GM12878 (cell line): ENCODE results near the gene GALK2. TPM values are rescaled to one million over a fixed set of nuclear protein-coding genes. Genes with fewer than 3 reads are reported as not detected.

Experiments used
- ATAC-seq: fragments of 200-7000 bp; cut with Tn5 transposase; 3 replicates; pipeline ENCODE4 v1.9.1; 2020; ENCODE audit warnings: mild to moderate bottlenecking, moderate library complexity
- BruUV-seq: library from RNA; stranded (reverse); fragments of 400-500 nt; replicated peaks from 2 replicates; lab custom pipeline; 2021; lab: Mats Ljungman, UMichigan
- CTCF ChIA-PET: fragments of 300-600 bp; sonication (Branson Sonifier 250); formaldehyde crosslinking; extraction: SDS; loops from one replicate; lab custom pipeline; 2021; ENCODE audit warnings: inconsistent platforms; lab: Yijun Ruan, JAX
- POLR2A ChIA-PET: fragments of 350-600 bp; formaldehyde crosslinking; extraction: SDS; loops from one replicate; lab custom pipeline; 2021; ENCODE audit warnings: inconsistent platforms; lab: Charles Lee
- RAD21 ChIA-PET: fragments of 300-600 bp; sonication (Branson Sonifier 250); formaldehyde crosslinking; loops from one replicate; lab custom pipeline; 2023; ENCODE audit warnings: antibody characterized with exemption; ENCODE audit not compliant: unreplicated experiment; lab: Charles Lee
- SMC1A ChIA-PET: fragments of 300-600 bp; sonication (Branson Sonifier 250); formaldehyde crosslinking; loops from one replicate; lab custom pipeline; 2023; ENCODE audit not compliant: unreplicated experiment, uncharacterized antibody; lab: Charles Lee
- DNase-seq: peaks from one replicate; pipeline ENCODE4 v3.0.0-alpha.2; 2011; ENCODE audit warnings: low read depth, low spot score
- FAIRE-seq: peaks from 3 replicates; lab custom pipeline; 2011; peaks lifted over from hg19 to GRCh38; lab: Jason Lieb, UNC
- H2AFZ ChIP-seq: 2 replicates; pipeline ENCODE4 v1.6.0; 2011; ENCODE audit warnings: low read depth, low read length, control low read depth; ENCODE audit not compliant: control insufficient read depth
- H3K27ac ChIP-seq: 2 replicates; pipeline ENCODE4 v1.5.1; 2011; ENCODE audit warnings: control low read depth; ENCODE audit not compliant: control insufficient read depth, insufficient read depth
- H3K27me3 ChIP-seq, 2 experiments: replicated peaks in 1 of 2; 2 replicates each; pipeline versions ENCODE4 v1.6.0 to v1.6.1; 2011; ENCODE audit warnings: low read length in 1 of 2; ENCODE audit not compliant: control insufficient read depth in 2 of 2, insufficient read depth in 2 of 2
- H3K36me3 ChIP-seq, 2 experiments: 2 replicates each; pipeline ENCODE4 v1.5.1; 2011; ENCODE audit warnings: low read length in 1 of 2; ENCODE audit not compliant: control insufficient read depth in 2 of 2, insufficient read depth in 2 of 2
- H3K4me1 ChIP-seq: 2 replicates; pipeline ENCODE4 v1.6.1; 2011; ENCODE audit warnings: mild to moderate bottlenecking, low read length, moderate library complexity, mixed read lengths; ENCODE audit not compliant: control insufficient read depth, insufficient read depth
- H3K4me2 ChIP-seq: 2 replicates; pipeline ENCODE4 v1.6.0; 2011; ENCODE audit warnings: control low read depth; ENCODE audit not compliant: control insufficient read depth, insufficient read depth
- H3K4me3 ChIP-seq: fragments of 200-600 bp; sonication (generic); 2 replicates; pipeline ENCODE4 v1.5.1; 2016
- H3K79me2 ChIP-seq: 2 replicates; pipeline ENCODE4 v1.6.0; 2011; ENCODE audit warnings: low read length; ENCODE audit not compliant: control insufficient read depth, insufficient read depth
- H3K9ac ChIP-seq: 2 replicates; pipeline ENCODE4 v1.8.0; 2011; ENCODE audit warnings: low read length, control low read depth, mixed read lengths; ENCODE audit not compliant: control insufficient read depth, insufficient read depth
- H3K9me3 ChIP-seq: replicated peaks from 3 replicates; pipeline ENCODE4 v1.5.1; 2011; ENCODE audit warnings: mild to moderate bottlenecking, low read length; ENCODE audit not compliant: control insufficient read depth, insufficient read depth
- H4K20me1 ChIP-seq: 2 replicates; pipeline ENCODE4 v1.6.0; 2011; ENCODE audit not compliant: control insufficient read depth, insufficient read depth
- CBX3 ChIP-seq: fragments of 200-600 bp; sonication (generic); IDR thresholded peaks from 2 replicates; pipeline ENCODE4 v1.6.1; 2016; ENCODE audit warnings: low read depth, borderline replicate concordance
- CREB1 ChIP-seq: IDR thresholded peaks from 2 replicates; pipeline ENCODE4 v1.6.1; 2012; ENCODE audit warnings: low read depth, mild to moderate bottlenecking, inconsistent platforms
- E4F1 ChIP-seq: fragments of 450-650 bp; IDR thresholded peaks from 2 replicates; pipeline ENCODE4 v1.6.1; 2018; ENCODE audit warnings: borderline replicate concordance, mild to moderate bottlenecking; ENCODE audit not compliant: partially characterized antibody
- FOXM1 ChIP-seq: IDR thresholded peaks from 2 replicates; pipeline ENCODE4 v1.6.1; 2012; ENCODE audit warnings: low read depth, mild to moderate bottlenecking, inconsistent platforms, low read length, moderate library complexity
- HDGF ChIP-seq: fragments of 450-650 bp; IDR thresholded peaks from 2 replicates; pipeline ENCODE4 v1.6.1; 2016; ENCODE audit warnings: antibody characterized with exemption
- JUNB ChIP-seq: IDR thresholded peaks from 2 replicates; pipeline ENCODE4 v1.6.1; 2016; ENCODE audit warnings: antibody characterized with exemption, mild to moderate bottlenecking
- NFIC ChIP-seq: IDR thresholded peaks from 2 replicates; pipeline ENCODE4 v1.6.1; 2012; ENCODE audit warnings: low read depth, mild to moderate bottlenecking, inconsistent platforms, low read length, moderate library complexity
- REST ChIP-seq: IDR thresholded peaks from 2 replicates; pipeline ENCODE4 v1.6.1; 2012; ENCODE audit warnings: mild to moderate bottlenecking, low read depth, low read length
- YBX1 ChIP-seq: fragments of 450-650 bp; IDR thresholded peaks from 2 replicates; pipeline ENCODE4 v1.6.1; 2016; ENCODE audit warnings: antibody characterized with exemption
- ZBTB40 ChIP-seq: fragments of 450-650 bp; IDR thresholded peaks from 2 replicates; pipeline ENCODE4 v1.6.1; 2016; ENCODE audit warnings: mild to moderate bottlenecking, moderate library complexity, borderline replicate concordance
- WGBS: methylation state at CpG from one replicate; pipeline ENCODE4 v1.1.6; 2016; ENCODE audit warnings: low lambda C conversion rate; ENCODE audit not compliant: insufficient replicate concordance, insufficient coverage; ENCODE audit errors: missing lambda C conversion rate; 5-methylcytosine and 5-hydroxymethylcytosine counted together
- in situ Hi-C: fragments of 300-500 bp; cut with MboI; formaldehyde crosslinking; loops from 9 replicates; pipeline ENCODE4 v1.14.3; 2018; ENCODE audit warnings: mixed read lengths
- intact Hi-C: fragments of 100-400 bp; cut with micrococcal nuclease; formaldehyde crosslinking; loops from one replicate; pipeline ENCODE4 v1.14.2; 2022; ENCODE audit not compliant: unreplicated experiment
- polyA plus RNA-seq, 11 experiments: library from polyadenylated mRNA; depleted of rRNA in 4 of 11; unstranded in 6 of 11; stranded (reverse) in 5 of 11; fragments of >200 nt; fragmentation: Nextera tagmentation in 4 of 11; fragmentation: Illumina TruSeq in 1 of 11; extraction: Ambion mirVana in 4 of 11; extraction: Trizol in 1 of 11; gene quantifications; 1 replicate in 1 of 11; 2 replicates in 10 of 11; pipeline versions ENCODE4 v1.2.1 to v1.2.3, GENCODE V29; 2011 to 2016; ENCODE audit warnings: inconsistent platforms in 2 of 11, missing spikeins in 2 of 11, low read depth in 1 of 11
- total RNA-seq, 4 experiments: library from RNA; depleted of rRNA in 3 of 4; stranded (reverse); fragments of >200 nt in 3 of 4; fragmentation: Illumina TruSeq in 1 of 4; extraction: Trizol in 1 of 4; gene quantifications; 2 replicates each; pipeline versions ENCODE4 v1.2.1 to v1.2.3, GENCODE V29; 2013 to 2021

The GALK2 gene
- total and polyA plus RNA-seq, 10 of the 15 experiments (the other 5 are each of a cell fraction or from before 2014, with no cell fraction given), result 11.9 to 26.7 (median 15.4) TPM

- ChIA-PET CTCF (no interaction called here), POLR2A (no interaction called here), SMC1A (no interaction called here), RAD21 (no interaction called here)
- intact Hi-C loops (no loop called here), in situ Hi-C loops (no loop called here)
- TF ChIP-seq REST (no peak), YBX1 (no peak), ZBTB40 (no peak), NFIC (no peak), CBX3 (no peak), FOXM1 (no peak), JUNB (no peak), E4F1 (no peak), HDGF (no peak), CREB1 (no peak)
- DNase-seq, result no peak
- no peak for ATAC-seq
- H3K4me3 ChIP-seq, result no peak overlapping the region
- no peak for FAIRE-seq
- no peak overlapping the region for H3K4me2 ChIP-seq
- H3K4me1 ChIP-seq, result no peaks in the 10 kb centered on the region
- H3K9ac ChIP-seq, result no peak overlapping the region
- no peak overlapping the region for H3K27ac ChIP-seq
- BruUV-seq, result no TSS peak
- no peaks in the 10 kb centered on the region for H3K27me3 ChIP-seq
- H4K20me1 ChIP-seq, result no peaks in the 10 kb centered on the region
- H3K9me3 ChIP-seq, result no peaks in the 10 kb centered on the region
- H3K36me3 ChIP-seq, result no peaks in the 10 kb centered on the region
- no peak overlapping the region for H2AFZ ChIP-seq
- WGBS, result 45% methylated on average over 5 of the region's 5 CpGs
- no peaks in the 10 kb centered on the region for H3K79me2 ChIP-seq
These were observed 210.9 kb downstream of the GALK2 start for GRCh38 chr15:49380912-49381311.
